ENCODE data around the gene POR. TPM values are rescaled to one million over a fixed set of nuclear protein-coding genes. Genes with fewer than 3 reads are reported as not detected.
A peak's percentile ranks its signal among the peaks of the same experiment; 100 is the strongest.

POR gene
- polyA plus RNA-seq, 4 donors, result 80.5 to 461 (median 262) TPM

DNA sequence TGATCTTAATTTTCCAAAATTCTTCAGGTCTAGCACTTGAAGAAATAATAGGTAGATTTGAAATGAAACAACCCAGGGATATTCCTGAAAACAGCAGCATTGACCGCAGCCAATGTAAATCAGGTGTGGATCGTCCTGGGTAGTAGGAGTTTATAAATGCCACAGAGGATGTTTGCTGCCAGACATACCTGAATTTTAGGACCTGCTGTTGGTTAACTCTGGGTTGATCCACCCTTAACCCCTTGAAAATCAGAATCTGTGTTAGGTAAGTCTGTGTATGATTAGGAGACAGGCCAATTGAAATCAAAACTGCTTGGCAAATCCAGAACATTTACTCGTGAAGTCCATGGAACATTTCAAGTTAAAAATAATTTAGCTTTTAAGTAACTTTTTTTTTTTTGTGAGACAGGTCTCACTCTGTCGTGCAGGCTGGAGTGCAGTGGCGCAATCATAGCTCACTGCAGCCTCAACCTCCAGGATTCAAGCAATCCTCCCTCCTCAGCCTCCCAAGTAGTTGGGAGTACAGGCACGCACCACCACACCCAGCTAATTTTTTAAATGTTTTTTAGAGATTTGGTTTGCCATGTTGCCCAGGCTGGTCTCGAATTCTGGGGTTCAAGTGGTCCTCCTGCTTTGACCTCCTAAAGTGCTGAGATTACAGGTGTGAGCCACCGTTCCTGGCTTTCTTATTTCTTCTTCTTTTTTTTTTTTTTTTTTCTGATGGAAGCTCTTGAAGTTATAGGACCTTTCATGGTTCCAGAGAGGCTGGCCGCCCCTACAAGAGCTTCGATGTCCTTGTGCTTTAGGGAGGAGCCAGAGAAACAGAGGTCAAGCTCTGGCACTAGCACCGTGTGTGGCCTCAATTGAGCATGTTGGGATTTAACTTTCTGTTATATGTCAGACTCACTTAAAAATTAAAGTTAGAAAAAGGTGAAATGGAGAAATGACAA, 2.0 kb downstream of the POR start:
- peaks cover 0 to 9% (median 0%) of the 10 kb centered on the region in 3 donors for H3K36me3 ChIP-seq (ENCODE audit: control insufficient read depth in 3 of 3, insufficient read depth in 2 of 3, low read depth in 1 of 3, low read length in 3 of 3)
- no peaks in the 10 kb centered on the region for H3K9me3 ChIP-seq (ENCODE audit: control insufficient read depth in 2 of 2, insufficient read depth in 1 of 2, low read depth in 1 of 2, low read length in 1 of 2)
- WGBS, 3 donors, result 87 to 88% (median 88%) methylated on average over 11 of the region's 11 CpGs
- FAIRE-seq, result no peak
- H3K4me1 ChIP-seq (ENCODE audit: control insufficient read depth in 3 of 3, insufficient read depth in 2 of 3, low read depth in 1 of 3, low read length in 2 of 3), result peaks cover 0 to 18% (median 3%) of the 10 kb centered on the region in 3 donors
- no peak for DNase-seq
- H3K4me3 ChIP-seq (ENCODE audit: low read depth in 1 of 3, low read length in 3 of 3), result peak overlapping the region in 1 of 3 donors; percentile 76
- no peaks in the 10 kb centered on the region for H3K27me3 ChIP-seq (ENCODE audit: control insufficient read depth in 3 of 3, insufficient read depth in 3 of 3, low read length in 3 of 3)
- H3K27ac ChIP-seq (ENCODE audit: low read depth in 1 of 3, low read length in 2 of 3), result no peak overlapping the region

DNA sequence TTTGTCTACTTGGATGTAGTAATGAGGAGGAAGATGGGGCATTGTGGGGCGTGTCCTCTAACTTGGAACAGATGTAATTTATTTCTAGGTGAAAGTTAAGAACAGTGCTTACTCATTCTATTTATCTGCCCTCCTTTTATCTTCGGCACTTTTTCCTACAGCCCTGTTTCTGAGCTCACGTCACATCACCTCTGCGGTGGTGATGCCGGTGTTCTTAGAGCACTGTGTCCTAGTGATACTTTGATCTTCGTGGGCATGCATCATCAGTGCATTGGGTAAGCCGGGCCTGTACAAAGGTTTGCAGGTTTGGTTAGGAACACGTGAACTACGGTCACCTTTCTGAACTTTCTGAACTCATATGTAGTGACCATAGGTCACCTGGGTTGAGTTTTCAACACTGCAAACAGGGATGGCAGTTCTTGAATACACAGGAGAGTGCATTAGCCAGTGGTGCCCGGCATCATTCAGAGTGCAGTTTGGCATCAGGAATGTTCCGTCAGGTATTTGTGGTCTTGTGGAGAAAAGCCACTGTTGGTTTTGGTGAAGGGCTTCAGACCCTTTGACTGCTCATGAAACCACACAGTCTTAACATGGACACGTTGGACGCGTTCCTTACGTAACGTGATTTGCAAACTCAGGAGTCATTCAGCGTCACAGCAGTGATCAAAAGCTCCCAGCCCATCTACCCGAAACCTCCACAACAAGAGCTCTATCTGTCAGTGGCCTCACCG, 5.6 kb downstream of the POR start:
- peak; percentile 65 to 97 for DNase-seq
- peaks cover 0 to 14% (median 3%) of the 10 kb centered on the region in 3 donors for H3K4me1 ChIP-seq (ENCODE audit: control insufficient read depth in 3 of 3, insufficient read depth in 2 of 3, low read depth in 1 of 3, low read length in 2 of 3)
- H3K9me3 ChIP-seq (ENCODE audit: control insufficient read depth in 2 of 2, insufficient read depth in 1 of 2, low read depth in 1 of 2, low read length in 1 of 2), result no peaks in the 10 kb centered on the region
- no peak overlapping the region for H3K4me3 ChIP-seq (ENCODE audit: low read depth in 1 of 3, low read length in 3 of 3)
- peak overlapping the region in 2 of 3 donors; percentile 7 to 61 for H3K27ac ChIP-seq (ENCODE audit: low read depth in 1 of 3, low read length in 2 of 3)
- peaks cover 0 to 13% (median 0%) of the 10 kb centered on the region in 3 donors for H3K36me3 ChIP-seq (ENCODE audit: control insufficient read depth in 3 of 3, insufficient read depth in 2 of 3, low read depth in 1 of 3, low read length in 3 of 3)
- FAIRE-seq, result no peak
- H3K27me3 ChIP-seq (ENCODE audit: control insufficient read depth in 3 of 3, insufficient read depth in 3 of 3, low read length in 3 of 3), result no peaks in the 10 kb centered on the region
- WGBS, 3 donors, result 56 to 82% (median 68%) methylated on average over 19 of the region's 19 CpGs

DNA sequence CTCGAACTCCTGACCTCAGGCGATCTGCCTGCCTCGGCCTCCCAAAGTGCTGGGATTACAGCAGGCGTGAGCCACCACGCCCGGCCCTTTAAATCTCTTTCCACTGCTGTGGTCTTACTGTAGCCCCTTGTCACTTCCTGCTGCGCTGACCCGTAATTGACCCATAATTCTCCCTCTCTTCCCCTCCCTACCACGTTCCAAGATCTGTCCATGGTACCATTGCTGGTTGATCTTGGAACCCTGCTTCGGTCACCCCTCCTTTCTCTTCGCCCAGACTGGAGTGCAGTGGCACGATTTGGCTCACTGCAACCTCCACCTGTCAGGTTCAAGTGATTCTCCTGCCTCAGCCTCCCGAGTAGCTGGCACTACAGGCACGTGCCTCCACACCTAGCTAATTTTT, 6.5 kb downstream of the POR start:
- WGBS, 3 donors, result 73 to 84% (median 79%) methylated on average over 14 of the region's 14 CpGs
- FAIRE-seq, result no peak
- Histone ChIP-seq H3K9me3 (ENCODE audit: control insufficient read depth in 2 of 2, insufficient read depth in 1 of 2, low read depth in 1 of 2, low read length in 1 of 2) (no peaks in the 10 kb centered on the region), H3K36me3 (ENCODE audit: control insufficient read depth in 3 of 3, insufficient read depth in 2 of 3, low read depth in 1 of 3, low read length in 3 of 3) (peaks cover 0 to 18% (median 0%) of the 10 kb centered on the region in 3 donors), H3K4me1 (ENCODE audit: control insufficient read depth in 3 of 3, insufficient read depth in 2 of 3, low read depth in 1 of 3, low read length in 2 of 3) (peaks cover 0 to 7% (median 3%) of the 10 kb centered on the region in 3 donors), H3K4me3 (ENCODE audit: low read depth in 1 of 3, low read length in 3 of 3) (no peak overlapping the region), H3K27ac (ENCODE audit: low read depth in 1 of 3, low read length in 2 of 3) (no peak overlapping the region), H3K27me3 (ENCODE audit: control insufficient read depth in 3 of 3, insufficient read depth in 3 of 3, low read length in 3 of 3) (no peaks in the 10 kb centered on the region)
- no peak for DNase-seq

DNA sequence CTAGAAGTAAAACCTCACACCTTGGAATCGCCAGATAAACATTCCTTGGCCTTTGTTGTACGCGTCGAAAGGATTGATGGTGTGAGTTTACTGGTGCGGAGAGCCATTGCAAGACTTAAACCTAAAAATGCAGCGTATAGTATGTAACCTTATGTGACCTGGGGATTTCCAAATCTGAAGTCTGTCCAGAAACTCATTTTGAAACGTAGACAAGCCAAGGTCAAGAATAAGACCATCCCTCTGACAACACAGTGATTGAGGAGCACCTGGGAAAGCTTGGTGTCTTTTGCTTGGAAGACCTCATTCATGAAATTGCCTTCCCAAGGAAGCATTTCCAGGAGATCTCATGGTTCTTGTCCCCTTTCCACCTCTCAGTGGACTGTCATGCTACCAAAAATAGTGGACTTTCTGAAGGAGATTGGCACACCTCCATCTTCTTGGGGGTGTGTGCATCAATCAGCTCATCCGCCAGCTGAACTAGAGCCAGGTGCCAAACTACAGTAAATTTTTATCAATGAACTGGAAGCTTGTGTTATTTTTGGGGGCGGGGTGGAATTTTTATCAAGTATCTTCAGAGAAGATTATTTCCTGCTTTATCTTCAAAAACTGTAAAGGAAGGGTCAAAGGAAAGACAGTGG, 8.1 kb downstream of the POR start:
- DNase-seq (no peak), FAIRE-seq (no peak)
- no peak overlapping the region for H3K27ac ChIP-seq (ENCODE audit: low read depth in 1 of 3, low read length in 2 of 3)
- H3K4me3 ChIP-seq (ENCODE audit: low read depth in 1 of 3, low read length in 3 of 3), result no peak overlapping the region
- WGBS, 3 donors, result 76 to 82% (median 80%) methylated on average over 9 of the region's 9 CpGs
- no peaks in the 10 kb centered on the region for H3K9me3 ChIP-seq (ENCODE audit: control insufficient read depth in 2 of 2, insufficient read depth in 1 of 2, low read depth in 1 of 2, low read length in 1 of 2)
- no peaks in the 10 kb centered on the region for H3K27me3 ChIP-seq (ENCODE audit: control insufficient read depth in 3 of 3, insufficient read depth in 3 of 3, low read length in 3 of 3)
- peaks cover 0 to 18% (median 0%) of the 10 kb centered on the region in 3 donors for H3K36me3 ChIP-seq (ENCODE audit: control insufficient read depth in 3 of 3, insufficient read depth in 2 of 3, low read depth in 1 of 3, low read length in 3 of 3)
- peaks cover 0 to 7% (median 3%) of the 10 kb centered on the region in 3 donors for H3K4me1 ChIP-seq (ENCODE audit: control insufficient read depth in 3 of 3, insufficient read depth in 2 of 3, low read depth in 1 of 3, low read length in 2 of 3)

DNA sequence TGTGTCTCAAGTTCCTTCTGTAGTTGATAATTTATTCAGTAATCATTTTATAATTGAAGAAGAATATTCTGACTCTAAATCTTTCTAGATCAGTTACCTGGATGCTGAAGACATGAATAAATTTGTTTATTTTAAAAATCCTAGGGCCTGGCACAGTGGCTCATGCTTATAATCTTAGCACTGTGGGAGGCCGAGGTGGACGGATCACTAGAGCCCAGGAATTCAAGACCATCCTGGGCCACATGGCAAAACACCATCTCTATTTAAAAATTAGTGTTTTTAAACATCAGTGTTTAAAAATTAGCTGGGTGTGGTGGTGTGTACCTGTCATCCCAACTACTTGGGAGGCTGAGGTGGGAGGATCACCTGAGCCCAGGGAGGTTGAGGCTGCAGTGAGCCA, 9.3 kb downstream of the POR start:
- WGBS, 3 donors, result 96 to 100% (median 98%) methylated on average over 2 of the region's 2 CpGs
- H3K27ac ChIP-seq (ENCODE audit: low read depth in 1 of 3, low read length in 2 of 3), result no peak overlapping the region
- FAIRE-seq, result no peak
- H3K4me1 ChIP-seq (ENCODE audit: control insufficient read depth in 3 of 3, insufficient read depth in 2 of 3, low read depth in 1 of 3, low read length in 2 of 3), result peaks cover 0 to 7% (median 3%) of the 10 kb centered on the region in 3 donors
- H3K4me3 ChIP-seq (ENCODE audit: low read depth in 1 of 3, low read length in 3 of 3), result no peak overlapping the region
- H3K27me3 ChIP-seq (ENCODE audit: control insufficient read depth in 3 of 3, insufficient read depth in 3 of 3, low read length in 3 of 3), result no peaks in the 10 kb centered on the region
- H3K9me3 ChIP-seq (ENCODE audit: control insufficient read depth in 2 of 2, insufficient read depth in 1 of 2, low read depth in 1 of 2, low read length in 1 of 2), result no peaks in the 10 kb centered on the region
- peaks cover 0 to 24% (median 0%) of the 10 kb centered on the region in 3 donors for H3K36me3 ChIP-seq (ENCODE audit: control insufficient read depth in 3 of 3, insufficient read depth in 2 of 3, low read depth in 1 of 3, low read length in 3 of 3)
- no peak for DNase-seq

DNA sequence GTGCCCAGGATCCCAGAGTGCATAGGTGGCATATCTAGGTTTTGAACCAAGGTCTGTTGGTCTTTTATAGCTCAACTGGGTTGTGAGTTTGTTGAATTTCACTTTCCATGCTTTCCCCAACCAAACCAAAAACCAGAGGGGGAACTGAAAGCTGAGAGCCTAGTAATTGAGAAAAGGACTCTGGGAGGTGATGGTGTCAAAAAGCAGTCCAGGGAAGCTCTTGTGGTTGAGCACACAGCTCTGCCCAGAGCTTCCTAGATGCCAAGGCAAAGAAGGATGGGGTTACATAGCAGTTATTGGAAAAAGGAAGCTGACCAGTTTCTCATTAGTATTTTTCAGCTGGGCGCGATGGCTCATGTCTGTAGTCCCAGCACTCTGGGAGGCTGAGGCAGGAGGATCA, 9.9 kb downstream of the POR start:
- Histone ChIP-seq H3K9me3 (ENCODE audit: control insufficient read depth in 2 of 2, insufficient read depth in 1 of 2, low read depth in 1 of 2, low read length in 1 of 2) (no peaks in the 10 kb centered on the region), H3K4me3 (ENCODE audit: low read depth in 1 of 3, low read length in 3 of 3) (no peak overlapping the region), H3K27ac (ENCODE audit: low read depth in 1 of 3, low read length in 2 of 3) (no peak overlapping the region), H3K4me1 (ENCODE audit: control insufficient read depth in 3 of 3, insufficient read depth in 2 of 3, low read depth in 1 of 3, low read length in 2 of 3) (peaks cover 0 to 4% (median 3%) of the 10 kb centered on the region in 3 donors), H3K27me3 (ENCODE audit: control insufficient read depth in 3 of 3, insufficient read depth in 3 of 3, low read length in 3 of 3) (no peaks in the 10 kb centered on the region), H3K36me3 (ENCODE audit: control insufficient read depth in 3 of 3, insufficient read depth in 2 of 3, low read depth in 1 of 3, low read length in 3 of 3) (peaks cover 0 to 24% (median 0%) of the 10 kb centered on the region in 3 donors)
- DNase-seq (no peak), FAIRE-seq (no peak)
- 91 to 100% (median 93%) methylated on average over 2 of the region's 2 CpGs for WGBS, 3 donors

DNA sequence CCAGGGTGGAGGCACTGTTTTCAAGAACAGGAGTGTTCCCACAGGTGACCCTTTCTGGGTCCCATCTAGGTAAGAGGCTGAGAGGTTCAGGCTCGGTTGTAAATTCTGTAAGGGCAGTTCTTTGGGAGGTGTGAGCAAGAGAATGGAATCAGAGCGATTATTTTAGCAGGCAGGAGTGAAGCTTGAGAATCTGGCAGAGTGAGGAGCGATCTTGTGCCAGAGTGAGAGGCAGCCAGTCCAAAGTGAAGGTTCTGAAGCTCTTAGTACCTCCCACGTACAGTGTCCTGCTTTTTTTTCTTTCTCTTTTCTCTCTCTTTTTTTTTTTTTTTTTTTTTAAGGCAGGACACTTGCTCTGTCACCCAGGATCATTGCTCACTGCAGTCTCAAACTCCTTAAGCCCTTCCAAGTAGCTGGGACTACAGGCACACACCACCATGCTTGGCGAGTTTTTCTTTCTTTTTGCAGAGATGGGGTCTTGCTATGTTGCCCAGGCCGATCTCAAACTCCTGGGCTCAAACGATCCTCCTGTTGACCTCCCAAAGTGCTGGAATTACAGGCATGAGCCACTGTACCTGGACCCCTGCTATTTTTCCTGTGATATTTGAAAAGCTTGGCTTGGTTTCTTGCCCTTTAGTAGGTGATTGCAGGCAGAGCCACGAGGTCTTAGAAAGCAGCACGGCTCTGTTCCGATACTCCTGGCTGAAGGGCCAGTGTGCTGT, 10.9 kb downstream of the POR start:
- Histone ChIP-seq H3K4me3 (ENCODE audit: low read depth in 1 of 3, low read length in 3 of 3) (no peak overlapping the region), H3K9me3 (ENCODE audit: control insufficient read depth in 2 of 2, insufficient read depth in 1 of 2, low read depth in 1 of 2, low read length in 1 of 2) (peaks cover 0 to 2% of the 10 kb centered on the region in 2 donors), H3K36me3 (ENCODE audit: control insufficient read depth in 3 of 3, insufficient read depth in 2 of 3, low read depth in 1 of 3, low read length in 3 of 3) (peaks cover 0 to 21% (median 0%) of the 10 kb centered on the region in 3 donors), H3K27ac (ENCODE audit: low read depth in 1 of 3, low read length in 2 of 3) (no peak overlapping the region), H3K27me3 (ENCODE audit: control insufficient read depth in 3 of 3, insufficient read depth in 3 of 3, low read length in 3 of 3) (no peaks in the 10 kb centered on the region), H3K4me1 (ENCODE audit: control insufficient read depth in 3 of 3, insufficient read depth in 2 of 3, low read depth in 1 of 3, low read length in 2 of 3) (peaks cover 0 to 1% (median 1%) of the 10 kb centered on the region in 3 donors)
- WGBS, 3 donors, result 87 to 91% (median 89%) methylated on average over 10 of the region's 10 CpGs
- FAIRE-seq (no peak), DNase-seq (no peak)

All from small intestine (tissue), 7 donors.